PC-3 (cell line): Measurements from ENCODE around the gene ACP4. TPM values are rescaled to one million over a fixed set of nuclear protein-coding genes. Genes with fewer than 3 reads are reported as not detected.

Source experiments
- ATAC-seq: fragments of 200-7000 bp; cut with Tn5 transposase; 2 replicates; pipeline ENCODE4 v1.9.1; 2020; ENCODE audit warnings: mild to moderate bottlenecking, moderate library complexity
- BruUV-seq: library from RNA; stranded (reverse); fragments of 400-500 nt; replicated peaks from 2 replicates; lab custom pipeline; 2021; lab: Mats Ljungman, UMichigan
- CTCF ChIA-PET: fragments of 300-600 bp; sonication (Branson Sonifier 250); formaldehyde crosslinking; loops from one replicate; lab custom pipeline; 2022; ENCODE audit warnings: antibody characterized with exemption; lab: Charles Lee
- POLR2A ChIA-PET: fragments of 300-600 bp; sonication (Branson Sonifier 250); formaldehyde crosslinking; loops from one replicate; lab custom pipeline; 2022; ENCODE audit warnings: antibody characterized with exemption; ENCODE audit not compliant: unreplicated experiment; lab: Charles Lee
- DNase-seq: peaks from one replicate; pipeline ENCODE4 v3.0.0-alpha.2; 2015
- H2AFZ ChIP-seq: fragments of 300-600 bp; sonication (generic); 2 replicates; pipeline ENCODE4 v1.6.0; 2016; ENCODE audit warnings: antibody characterized with exemption, low read length
- H3F3A ChIP-seq: fragments of 300-600 bp; sonication (generic); one replicate; pipeline ENCODE4 v1.6.0; 2017; ENCODE audit warnings: antibody characterized with exemption, low read length, control low read depth, mild to moderate bottlenecking; ENCODE audit not compliant: unreplicated experiment
- H3K27ac ChIP-seq: fragments of 300-600 bp; sonication (generic); 2 replicates; pipeline ENCODE4 v1.5.1; 2016; ENCODE audit warnings: mild to moderate bottlenecking, low read length
- H3K27me3 ChIP-seq: fragments of 300-600 bp; sonication (generic); 2 replicates; pipeline ENCODE4 v1.6.1; 2016; ENCODE audit warnings: low read length, mixed read lengths
- H3K36me3 ChIP-seq: fragments of 300-600 bp; sonication (generic); 2 replicates; pipeline ENCODE4 v1.6.1; 2016; ENCODE audit warnings: low read depth, mixed run types, low read length, mixed read lengths
- H3K4me1 ChIP-seq: fragments of 300-600 bp; sonication (generic); 2 replicates; pipeline ENCODE4 v1.5.1; 2016; ENCODE audit warnings: low read length; ENCODE audit not compliant: insufficient read depth
- H3K4me2 ChIP-seq: fragments of 300-600 bp; sonication (generic); 2 replicates; pipeline ENCODE4 v1.6.0; 2016; ENCODE audit warnings: low read length
- H3K4me3 ChIP-seq: fragments of 300-600 bp; sonication (generic); 2 replicates; pipeline ENCODE4 v1.5.1; 2016; ENCODE audit warnings: mild to moderate bottlenecking, low read length, mixed read lengths
- H3K79me2 ChIP-seq: fragments of 300-600 bp; sonication (generic); 2 replicates; pipeline ENCODE4 v1.6.1; 2017; ENCODE audit warnings: low read length, mixed read lengths
- H3K9ac ChIP-seq: fragments of 300-600 bp; sonication (generic); 2 replicates; pipeline ENCODE4 v1.6.0; 2016; ENCODE audit warnings: mild to moderate bottlenecking, low read length
- H3K9me2 ChIP-seq: fragments of 300-600 bp; sonication (generic); replicated peaks from 2 replicates; pipeline ENCODE4 v1.6.1; 2016; ENCODE audit warnings: mixed run types, low read length, mixed read lengths
- H3K9me3 ChIP-seq: fragments of 300-600 bp; sonication (generic); 2 replicates; pipeline ENCODE4 v1.6.1; 2016; ENCODE audit warnings: low read length, mixed read lengths
- H4K20me1 ChIP-seq: fragments of 300-600 bp; sonication (generic); 2 replicates; pipeline ENCODE4 v1.6.1; 2016; ENCODE audit warnings: low read length, mixed read lengths
- EZH2 ChIP-seq: fragments of 300-600 bp; sonication (generic); IDR thresholded peaks from one replicate; pipeline ENCODE4 v1.6.1; 2017; ENCODE audit warnings: antibody characterized with exemption, mild to moderate bottlenecking, low read length; ENCODE audit not compliant: unreplicated experiment
- EZH2phosphoT487 ChIP-seq: fragments of 300-600 bp; sonication (generic); IDR thresholded peaks from 2 replicates; pipeline ENCODE4 v1.6.1; 2018; ENCODE audit warnings: mild to moderate bottlenecking, antibody characterized with exemption, low read length, borderline replicate concordance
- intact Hi-C: fragments of 100-400 bp; cut with micrococcal nuclease; formaldehyde crosslinking; loops from 2 replicates; pipeline ENCODE4 v1.9.0; 2023
- total RNA-seq: library from RNA; depleted of rRNA; stranded (reverse); fragments of >200 nt; gene quantifications from 2 replicates; pipeline ENCODE4 v1.2.3, GENCODE V29; 2014
- TF ChIP-seq, protein P1 (sequence below): fragments of 300-600 bp; sonication (generic); conservative IDR thresholded peaks from 2 replicates; pipeline ENCODE4 v1.5.1; 2017; ENCODE audit warnings: antibody characterized with exemption, low read depth, mild to moderate bottlenecking, low read length

ACP4 gene
- total RNA-seq, 1 experiment from 2014 or later, result not detected

- H3K9me2 ChIP-seq, result no peaks in the 10 kb centered on the region
- H3K36me3 ChIP-seq, result no peaks in the 10 kb centered on the region
- ChIA-PET CTCF (no interaction called here), POLR2A (no interaction called here)
- H3K9ac ChIP-seq, result no peak overlapping the region
- H2AFZ ChIP-seq, result peak overlapping the region; percentile 74; the same call in 1 of the 2 replicates
- no peaks in the 10 kb centered on the region for H3F3A ChIP-seq
- H3K27me3 ChIP-seq, result peaks cover 49% of the 10 kb centered on the region
- H3K27ac ChIP-seq, result no peak overlapping the region
- intact Hi-C loops, result no loop called here
- no peaks in the 10 kb centered on the region for H3K9me3 ChIP-seq
- H3K4me3 ChIP-seq, result peak overlapping the region; percentile 56; the same call in 1 of the 2 replicates
- peaks cover 3% of the 10 kb centered on the region; the same call in 1 of the 2 replicates for H3K4me1 ChIP-seq
- peak overlapping the region; percentile 73; the same call in 1 of the 2 replicates for H3K4me2 ChIP-seq
- BruUV-seq, result no TSS peak
- TF ChIP-seq EZH2phosphoT487 (no peak), EZH2 (no peak)
- TF ChIP-seq, protein P1, sequence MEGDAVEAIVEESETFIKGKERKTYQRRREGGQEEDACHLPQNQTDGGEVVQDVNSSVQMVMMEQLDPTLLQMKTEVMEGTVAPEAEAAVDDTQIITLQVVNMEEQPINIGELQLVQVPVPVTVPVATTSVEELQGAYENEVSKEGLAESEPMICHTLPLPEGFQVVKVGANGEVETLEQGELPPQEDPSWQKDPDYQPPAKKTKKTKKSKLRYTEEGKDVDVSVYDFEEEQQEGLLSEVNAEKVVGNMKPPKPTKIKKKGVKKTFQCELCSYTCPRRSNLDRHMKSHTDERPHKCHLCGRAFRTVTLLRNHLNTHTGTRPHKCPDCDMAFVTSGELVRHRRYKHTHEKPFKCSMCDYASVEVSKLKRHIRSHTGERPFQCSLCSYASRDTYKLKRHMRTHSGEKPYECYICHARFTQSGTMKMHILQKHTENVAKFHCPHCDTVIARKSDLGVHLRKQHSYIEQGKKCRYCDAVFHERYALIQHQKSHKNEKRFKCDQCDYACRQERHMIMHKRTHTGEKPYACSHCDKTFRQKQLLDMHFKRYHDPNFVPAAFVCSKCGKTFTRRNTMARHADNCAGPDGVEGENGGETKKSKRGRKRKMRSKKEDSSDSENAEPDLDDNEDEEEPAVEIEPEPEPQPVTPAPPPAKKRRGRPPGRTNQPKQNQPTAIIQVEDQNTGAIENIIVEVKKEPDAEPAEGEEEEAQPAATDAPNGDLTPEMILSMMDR, result no peak
- no peak for ATAC-seq
- DNase-seq, result no peak
- no peaks in the 10 kb centered on the region for H3K79me2 ChIP-seq
- no peaks in the 10 kb centered on the region for H4K20me1 ChIP-seq
Measured at GRCh38 chr19:50836543-50837195, 46.5 kb downstream of the ACP4 start.

- Histone ChIP-seq H3K9me3 (no peaks in the 10 kb centered on the region), H3K36me3 (no peaks in the 10 kb centered on the region), H3K27ac (no peak overlapping the region), H3K4me1 (peaks cover 3% of the 10 kb centered on the region; the same call in 1 of the 2 replicates), H3K4me3 (no peak overlapping the region), H2AFZ (no peak overlapping the region), H3K9ac (no peak overlapping the region), H4K20me1 (no peaks in the 10 kb centered on the region), H3K9me2 (no peaks in the 10 kb centered on the region), H3K27me3 (peaks cover 56% of the 10 kb centered on the region), H3K4me2 (no peak overlapping the region), H3F3A (no peaks in the 10 kb centered on the region), H3K79me2 (no peaks in the 10 kb centered on the region)
- TF ChIP-seq, protein P1, result no peak
- TF ChIP-seq EZH2phosphoT487 (no peak), EZH2 (no peak)
- ChIA-PET CTCF (no interaction called here), POLR2A (no interaction called here)
- intact Hi-C loops, result no loop called here
- BruUV-seq, result no TSS peak
- no peak for ATAC-seq
- DNase-seq, result no peak
Measured at GRCh38 chr19:50837300-50837699, 47.1 kb downstream of the ACP4 start.

DNA sequence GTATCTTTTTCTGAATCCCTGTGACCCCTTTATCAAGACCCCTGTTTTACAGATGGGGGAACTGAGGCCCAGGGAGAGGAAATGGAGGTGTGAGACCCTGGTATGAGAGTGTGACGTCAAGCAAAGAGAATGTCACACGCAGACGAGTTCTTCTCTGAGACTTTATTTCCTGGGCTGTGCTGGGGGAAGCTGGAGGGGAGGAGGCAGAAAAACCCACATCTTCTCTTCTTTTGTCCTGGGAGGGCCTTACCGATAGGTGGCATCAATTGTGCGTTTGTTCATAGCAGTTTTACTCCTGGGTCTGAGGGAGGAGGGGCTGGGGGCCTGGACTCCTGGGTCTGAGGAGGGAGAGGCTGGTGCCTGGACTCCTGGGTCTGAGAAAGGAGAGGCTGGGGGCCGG, 48.0 kb downstream of the ACP4 start:
- Histone ChIP-seq H3F3A (no peaks in the 10 kb centered on the region), H3K9me2 (no peaks in the 10 kb centered on the region), H3K27ac (no peak overlapping the region), H3K4me3 (no peak overlapping the region), H3K79me2 (no peaks in the 10 kb centered on the region), H3K27me3 (peaks cover 65% of the 10 kb centered on the region), H3K4me2 (no peak overlapping the region), H3K4me1 (peaks cover 3% of the 10 kb centered on the region; the same call in 1 of the 2 replicates), H3K9ac (no peak overlapping the region), H3K9me3 (peaks cover 5% of the 10 kb centered on the region; the same call in 1 of the 2 replicates), H3K36me3 (no peaks in the 10 kb centered on the region), H2AFZ (no peak overlapping the region), H4K20me1 (no peaks in the 10 kb centered on the region)
- peak; percentile 55 for DNase-seq
- ChIA-PET POLR2A (no interaction called here), CTCF (no interaction called here)
- TF ChIP-seq EZH2 (no peak), EZH2phosphoT487 (no peak)
- TF ChIP-seq, protein P1, result peak; percentile 68
- peak; percentile 37 for ATAC-seq
- intact Hi-C loops, result no loop called here
- no TSS peak for BruUV-seq
